Measurements from ENCODE around the gene PLCB1. TPM values are rescaled to one million over a fixed set of nuclear protein-coding genes. Genes with fewer than 3 reads are reported as not detected.

PLCB1 gene
- total and polyA plus RNA-seq, 10 of the 15 experiments (the other 5 are each of a cell fraction or from before 2014, with no cell fraction given), result 0.05 to 5.3 (median 0.17) TPM; not detected in 1

GRCh38 chr20:8328189-8328588 lies 196.1 kb downstream of the PLCB1 start:
- Histone ChIP-seq H3K79me2 (ENCODE audit: control insufficient read depth, insufficient read depth, low read length) (no peaks in the 10 kb centered on the region), H3K36me3 (ENCODE audit: control insufficient read depth in 2 of 2, insufficient read depth in 2 of 2, low read length in 1 of 2) (no peaks in the 10 kb centered on the region), H3K4me2 (ENCODE audit: control insufficient read depth, insufficient read depth) (no peak overlapping the region), H3K27me3 (replicated peaks in 1 of 2; ENCODE audit: control insufficient read depth in 2 of 2, insufficient read depth in 2 of 2, low read length in 1 of 2) (no peaks in the 10 kb centered on the region), H3K4me1 (ENCODE audit: control insufficient read depth, insufficient read depth, low read length) (no peaks in the 10 kb centered on the region), H2AFZ (ENCODE audit: control insufficient read depth, low read depth, low read length) (no peak overlapping the region), H4K20me1 (ENCODE audit: control insufficient read depth, insufficient read depth) (no peaks in the 10 kb centered on the region), H3K27ac (ENCODE audit: control insufficient read depth, insufficient read depth) (no peak overlapping the region), H3K9me3 (replicated peaks; ENCODE audit: control insufficient read depth, insufficient read depth, low read length) (no peaks in the 10 kb centered on the region), H3K4me3 (no peak overlapping the region), H3K9ac (ENCODE audit: control insufficient read depth, insufficient read depth, low read length) (no peak overlapping the region)
- intact Hi-C loops (cut with micrococcal nuclease; ENCODE audit: unreplicated experiment) (no loop called here), in situ Hi-C loops (cut with MboI) (no loop called here)
- 0% methylated on average over 1 of the region's 1 CpG for WGBS (ENCODE audit: insufficient coverage, insufficient replicate concordance, low lambda C conversion rate, missing lambda C conversion rate)
- POLR2A ChIA-PET, result no interaction called here
- no peak for FAIRE-seq
- CTCF ChIA-PET, result no interaction called here
- no peak for DNase-seq (ENCODE audit: low read depth, low spot score)
- BruUV-seq (replicated peaks), result no TSS peak
- ATAC-seq, result no peak
- TF ChIP-seq TCF7 (IDR thresholded peaks at IDR 0.05; ENCODE audit: borderline replicate concordance) (no peak), IKZF1 (conservative IDR thresholded peaks at IDR 0.05) (no peak), CBFB (IDR thresholded peaks at IDR 0.05; ENCODE audit: low read depth) (no peak), IRF3 (IDR thresholded peaks at IDR 0.05) (no peak), FOXM1 (IDR thresholded peaks at IDR 0.05; ENCODE audit: low read depth, low read length) (no peak), TBL1XR1 (IDR thresholded peaks at IDR 0.05; ENCODE audit: low read depth, low read length) (no peak), TARDBP (IDR thresholded peaks at IDR 0.05; ENCODE audit: borderline replicate concordance) (no peak), PML (IDR thresholded peaks at IDR 0.05; ENCODE audit: low read length) (no peak), BHLHE40 (IDR thresholded peaks at IDR 0.05; ENCODE audit: borderline replicate concordance in 1 of 2, low read depth in 2 of 2, low read length in 1 of 2) (no peak)
- RAD21 ChIA-PET (ENCODE audit: unreplicated experiment), result no interaction called here
- SMC1A ChIA-PET (ENCODE audit: uncharacterized antibody, unreplicated experiment), result no interaction called here
